Measurements from ENCODE around the gene PRKCA. TPM values are rescaled to one million over a fixed set of nuclear protein-coding genes. Genes with fewer than 3 reads are reported as not detected.

Gene PRKCA
- total and polyA plus RNA-seq, 12 donors, result 1.6 to 27.6 (median 10.5) TPM

DNA sequence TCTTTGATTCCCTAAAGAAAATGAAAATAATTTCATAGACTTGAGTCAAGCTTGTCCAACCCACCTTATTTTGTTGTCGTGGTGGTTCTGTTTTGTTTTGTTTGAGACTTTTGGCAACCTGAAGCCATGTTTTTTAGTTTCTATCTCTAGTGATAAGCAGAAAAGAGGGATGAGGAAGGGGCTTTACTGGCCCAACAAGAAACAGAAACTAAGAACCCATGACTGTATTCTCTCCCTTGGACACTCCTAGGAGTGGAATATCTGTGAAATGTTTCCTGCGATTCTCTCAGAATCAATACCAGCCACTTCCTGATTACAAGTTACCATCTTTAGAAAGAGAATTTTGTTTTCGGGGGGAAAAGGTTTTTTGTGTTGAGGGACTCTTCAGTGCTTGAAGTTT, 207.5 kb downstream of the PRKCA start:
- no peaks in the 10 kb centered on the region for H3K9me3 ChIP-seq
- peaks cover 0 to 4% (median 0%) of the 10 kb centered on the region in 9 donors for H3K36me3 ChIP-seq
- no peaks in the 10 kb centered on the region for H3K27me3 ChIP-seq
- H3K27ac ChIP-seq, result peak overlapping the region in 1 of 10 donors; percentile 34
- no peak for TF ChIP-seq CTCF (IDR thresholded peaks at IDR 0.05)
- H3K4me1 ChIP-seq, result peaks cover 0 to 22% (median 4%) of the 10 kb centered on the region in 9 donors
- intact Hi-C loops (cut with DNase I), result no loop called here
- ATAC-seq (no peak), DNase-seq (no peak)
- WGBS, 2 donors, result 71 to 81% methylated on average over 3 of the region's 3 CpGs
- H3K4me3 ChIP-seq, result no peak overlapping the region

DNA sequence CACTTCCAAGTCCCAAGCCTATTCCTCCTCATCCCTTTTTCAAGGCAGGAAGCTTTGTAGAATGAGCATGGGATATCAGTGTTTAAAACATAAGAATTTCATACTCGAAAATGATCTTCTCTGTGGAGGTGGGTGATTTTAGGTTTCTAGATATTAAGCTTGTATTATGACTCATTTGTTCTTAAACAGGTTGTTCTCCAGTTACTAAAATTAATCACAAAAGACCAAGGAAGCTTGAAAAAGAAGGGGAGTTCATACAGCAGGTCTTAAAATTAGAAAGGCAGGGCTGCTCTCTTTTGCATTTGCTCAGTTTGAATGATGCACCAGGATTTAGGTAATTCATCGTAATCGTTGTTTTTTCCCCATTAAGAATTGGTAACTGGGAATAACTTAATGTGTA, 208.7 kb downstream of the PRKCA start:
- 92 to 93% methylated on average over 3 of the region's 3 CpGs for WGBS, 2 donors
- peaks cover 0 to 4% (median 0%) of the 10 kb centered on the region in 9 donors for H3K36me3 ChIP-seq
- DNase-seq (no peak), ATAC-seq (no peak)
- intact Hi-C loops (cut with DNase I), result no loop called here
- no peak overlapping the region for H3K27ac ChIP-seq
- H3K4me3 ChIP-seq, result no peak overlapping the region
- TF ChIP-seq CTCF (IDR thresholded peaks at IDR 0.05), result no peak
- no peaks in the 10 kb centered on the region for H3K9me3 ChIP-seq
- H3K4me1 ChIP-seq, result peaks cover 0 to 22% (median 4%) of the 10 kb centered on the region in 9 donors
- H3K27me3 ChIP-seq, result no peaks in the 10 kb centered on the region

GRCh38 chr17:66514227-66514806, 211.9 kb downstream of the PRKCA start:
- Histone ChIP-seq H3K4me1 (peaks cover 0 to 11% (median 0%) of the 10 kb centered on the region in 9 donors), H3K27ac (no peak overlapping the region), H3K4me3 (no peak overlapping the region), H3K27me3 (no peaks in the 10 kb centered on the region), H3K36me3 (peaks cover 0 to 4% (median 0%) of the 10 kb centered on the region in 9 donors), H3K9me3 (no peaks in the 10 kb centered on the region)
- TF ChIP-seq CTCF (IDR thresholded peaks at IDR 0.05), result no peak
- ATAC-seq (no peak), DNase-seq (no peak)
- intact Hi-C loops (cut with DNase I), result no loop called here
- WGBS, 2 donors, result 83 to 86% methylated on average over 11 of the region's 11 CpGs

DNA sequence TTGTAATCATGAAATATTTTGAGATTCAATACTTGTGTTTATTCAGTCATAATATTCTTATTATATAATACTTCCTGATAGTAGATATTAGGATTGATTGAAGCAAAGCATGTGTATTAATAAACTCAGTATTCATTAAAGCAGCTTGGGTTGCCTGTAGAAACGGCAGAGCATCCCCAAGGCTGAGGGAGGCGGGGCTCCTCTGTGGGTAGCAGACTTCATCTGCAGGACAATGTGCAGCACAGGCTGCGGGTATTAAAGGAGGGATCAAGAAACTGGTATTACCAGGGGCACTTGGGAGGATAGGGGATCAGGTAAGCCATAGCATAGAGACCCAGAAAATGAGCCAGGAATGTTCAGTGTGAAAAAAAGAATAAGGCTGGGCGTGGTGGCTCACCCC, 213.6 kb downstream of the PRKCA start:
- Histone ChIP-seq H3K36me3 (peaks cover 0 to 4% (median 0%) of the 10 kb centered on the region in 9 donors), H3K4me1 (peaks cover 0 to 11% (median 0%) of the 10 kb centered on the region in 9 donors), H3K9me3 (no peaks in the 10 kb centered on the region), H3K4me3 (no peak overlapping the region), H3K27ac (no peak overlapping the region), H3K27me3 (no peaks in the 10 kb centered on the region)
- DNase-seq (no peak), ATAC-seq (no peak)
- TF ChIP-seq CTCF (IDR thresholded peaks at IDR 0.05), result no peak
- 94% methylated on average over 4 of the region's 4 CpGs for WGBS, 2 donors
- intact Hi-C loops (cut with DNase I), result no loop called here

All from heart right ventricle (tissue), 16 donors.